GM19099 (cell line): ENCODE measurements around the gene DOC2B.

Source experiments
- POLR2A ChIP-seq: IDR thresholded peaks from 3 replicates; pipeline ENCODE4 v1.6.1; 2011; ENCODE audit warnings: low read depth; ENCODE audit not compliant: insufficient read length; ENCODE audit errors: extremely low read depth

DOC2B gene

DNA sequence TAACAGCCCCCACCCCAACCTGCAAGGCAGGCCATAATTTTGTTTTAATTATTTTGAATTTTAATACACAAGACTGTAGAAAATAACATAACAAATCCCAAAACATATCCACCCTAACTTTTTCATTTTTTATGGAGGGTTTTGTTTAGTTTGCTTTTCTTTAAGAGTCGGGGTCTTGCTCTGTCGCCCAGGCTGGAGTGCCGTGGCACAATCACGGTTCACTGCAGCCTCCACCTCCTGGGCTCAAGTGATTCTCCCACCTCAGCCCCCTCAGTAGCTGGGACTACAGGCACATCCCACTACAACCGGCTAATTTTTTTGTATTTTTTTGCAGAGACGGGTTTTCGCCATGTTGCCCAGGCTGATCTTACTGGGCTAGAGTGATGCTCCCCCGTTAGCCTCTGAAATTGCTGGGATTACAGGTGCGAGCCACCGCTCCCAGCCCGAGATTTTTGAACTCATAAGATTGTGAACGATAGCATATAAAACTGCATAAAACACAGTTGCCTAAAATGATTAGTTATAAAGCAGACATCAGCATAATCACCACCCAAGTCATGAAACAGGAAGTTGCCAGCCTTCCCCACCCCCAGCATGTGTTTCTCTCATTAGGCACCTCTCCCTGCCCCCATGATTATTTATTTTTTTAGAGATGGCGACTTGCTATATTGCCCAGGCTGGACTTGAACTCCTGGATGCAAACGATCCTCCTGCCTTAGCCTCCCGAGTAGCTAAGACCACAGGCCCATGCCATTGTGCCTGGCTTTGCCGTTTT, 13.6 kb upstream of the DOC2B start:
- TF ChIP-seq POLR2A: no peak

DNA sequence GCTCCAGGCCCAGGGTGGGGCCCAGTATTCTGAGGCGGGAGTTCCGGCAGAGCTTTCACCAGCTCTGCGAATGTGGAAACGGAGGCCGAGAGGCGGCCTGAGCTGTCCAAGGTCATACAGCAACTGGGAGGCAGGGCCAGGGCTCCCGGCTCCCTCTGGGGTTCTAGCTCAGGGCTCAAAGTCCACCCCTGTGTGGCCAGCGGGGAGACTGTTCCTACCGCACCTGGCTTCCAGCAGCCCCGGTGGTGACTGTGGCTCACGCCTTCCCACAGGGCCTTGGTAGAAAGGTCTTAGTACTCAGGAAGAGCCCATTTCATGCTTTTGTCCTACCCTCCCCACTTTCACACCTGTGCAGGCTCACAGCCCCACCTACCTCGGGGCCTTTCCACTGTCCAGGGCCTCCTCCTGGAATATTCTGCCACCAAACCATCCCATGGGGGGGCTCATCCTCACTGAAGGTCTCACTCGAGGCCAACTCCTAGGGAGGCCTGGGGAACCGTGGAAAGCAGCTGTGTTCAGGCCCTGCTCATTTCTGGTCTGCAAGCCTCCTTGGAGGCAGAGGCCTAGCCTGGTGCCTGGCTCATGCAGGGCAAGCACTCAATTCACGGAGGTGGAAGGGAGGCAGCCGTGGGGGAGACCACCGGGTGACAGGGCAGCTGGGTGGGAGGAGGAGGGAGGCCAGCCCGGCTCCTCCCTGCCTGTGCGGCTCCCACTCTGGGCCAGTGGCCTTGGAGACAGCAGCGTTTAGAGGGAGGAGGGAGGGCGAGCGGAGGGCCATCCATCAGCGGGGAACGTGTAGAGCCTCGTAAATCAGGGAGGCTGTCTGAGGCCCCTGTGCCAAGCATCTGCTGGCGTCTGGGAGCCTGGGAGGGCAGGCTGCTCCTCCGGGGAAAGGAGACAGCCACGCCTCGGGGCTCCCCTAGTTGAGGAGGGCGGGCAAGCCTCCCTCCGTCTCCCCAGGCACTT, 12.7 kb upstream of the DOC2B start:
- no peak for TF ChIP-seq POLR2A

DNA sequence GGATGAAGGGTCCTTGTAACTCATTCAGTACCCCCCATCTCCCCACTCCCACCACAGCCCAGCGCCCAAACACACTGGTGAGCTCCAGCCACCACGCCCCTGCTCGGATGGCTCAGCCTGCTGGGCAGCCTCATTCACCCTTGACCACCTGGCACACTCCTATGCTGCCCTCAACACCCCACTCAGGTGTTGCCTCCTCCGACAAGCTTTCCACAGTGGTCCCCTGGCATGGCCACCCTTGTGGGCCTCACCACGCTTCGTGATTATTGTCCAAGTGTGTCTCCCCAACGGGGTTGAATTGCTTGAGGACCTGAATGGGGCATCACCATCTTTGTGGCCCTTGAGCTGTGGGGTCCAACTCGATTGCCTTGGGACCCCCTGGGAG, 12.0 kb upstream of the DOC2B start:
- no peak for TF ChIP-seq POLR2A

DNA sequence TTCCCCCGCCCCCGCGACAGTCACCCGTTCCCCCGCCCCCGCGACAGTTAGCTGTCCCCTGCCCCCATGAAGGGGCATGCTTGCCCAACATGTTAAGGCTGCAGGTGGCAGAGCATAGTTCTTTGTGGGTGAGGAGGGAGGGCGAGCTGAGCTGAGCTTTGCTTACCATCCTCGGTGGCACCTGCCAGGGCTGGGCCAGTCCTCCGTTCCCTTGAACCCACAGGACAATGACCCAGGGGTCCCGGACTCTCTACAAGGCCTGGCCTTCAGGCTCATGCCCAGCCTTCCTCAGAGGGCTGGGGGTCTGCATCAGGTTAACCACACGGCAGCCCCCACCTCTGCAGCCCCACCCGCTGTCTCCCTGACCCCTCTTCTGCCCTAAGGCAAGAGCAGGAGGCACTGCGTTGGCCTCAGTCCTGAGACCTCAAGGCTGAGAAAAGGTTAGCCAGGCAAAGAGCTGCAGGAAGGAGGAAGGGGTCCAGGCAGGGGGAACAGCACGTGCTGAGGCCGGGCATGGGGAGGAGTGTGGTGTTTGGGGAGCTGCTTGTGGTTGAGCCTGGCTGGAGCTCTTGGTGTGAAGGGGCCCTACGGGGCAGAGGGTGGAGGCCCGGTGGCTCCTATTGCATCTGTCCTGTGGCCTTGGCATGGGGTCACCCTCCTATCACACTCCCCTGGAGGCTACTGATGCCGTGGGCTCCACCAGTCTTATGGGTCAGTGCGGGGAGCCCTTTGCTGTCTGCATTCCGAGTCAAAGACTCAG, 11.4 kb upstream of the DOC2B start:
- no peak for TF ChIP-seq POLR2A

DNA sequence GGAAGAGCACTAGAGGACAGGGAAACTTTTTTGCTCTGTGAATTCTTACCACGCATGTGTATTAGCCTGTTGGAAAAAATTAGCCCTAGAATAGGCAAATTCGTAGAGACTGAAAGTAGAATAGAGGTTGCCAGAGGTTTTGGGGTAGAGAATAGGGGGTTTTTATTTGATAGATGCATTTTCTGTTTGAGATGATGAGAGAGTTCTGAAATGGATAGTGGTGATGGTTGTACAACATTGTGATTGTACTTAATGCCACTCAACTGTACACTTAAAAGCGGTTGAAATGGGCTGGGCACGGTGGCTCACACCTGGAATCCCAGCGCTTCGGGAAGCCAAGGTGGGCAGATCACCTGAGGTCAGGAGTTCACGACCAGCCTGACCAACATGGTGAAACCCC, 8.0 kb upstream of the DOC2B start:
- no peak for TF ChIP-seq POLR2A

DNA sequence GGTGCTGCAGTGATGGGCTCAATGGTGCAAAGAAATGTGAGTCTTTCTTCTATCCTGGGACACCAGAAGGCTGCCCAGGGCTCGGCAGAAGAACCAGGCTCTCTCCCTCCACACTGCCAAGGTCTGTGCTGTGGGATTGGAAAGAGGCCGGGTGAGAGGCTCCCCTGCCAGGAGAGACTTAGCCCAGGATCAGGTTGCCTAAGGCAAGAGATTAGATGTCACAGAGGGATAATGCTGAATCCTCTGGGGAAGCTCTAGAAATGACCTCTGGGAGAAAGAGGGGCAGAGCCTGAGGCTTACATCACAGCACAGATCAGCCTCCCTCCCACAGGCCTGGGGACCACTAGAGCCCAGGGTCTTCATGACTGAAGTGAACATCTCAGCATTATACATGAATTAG, 5.7 kb upstream of the DOC2B start:
- no peak for TF ChIP-seq POLR2A

DNA sequence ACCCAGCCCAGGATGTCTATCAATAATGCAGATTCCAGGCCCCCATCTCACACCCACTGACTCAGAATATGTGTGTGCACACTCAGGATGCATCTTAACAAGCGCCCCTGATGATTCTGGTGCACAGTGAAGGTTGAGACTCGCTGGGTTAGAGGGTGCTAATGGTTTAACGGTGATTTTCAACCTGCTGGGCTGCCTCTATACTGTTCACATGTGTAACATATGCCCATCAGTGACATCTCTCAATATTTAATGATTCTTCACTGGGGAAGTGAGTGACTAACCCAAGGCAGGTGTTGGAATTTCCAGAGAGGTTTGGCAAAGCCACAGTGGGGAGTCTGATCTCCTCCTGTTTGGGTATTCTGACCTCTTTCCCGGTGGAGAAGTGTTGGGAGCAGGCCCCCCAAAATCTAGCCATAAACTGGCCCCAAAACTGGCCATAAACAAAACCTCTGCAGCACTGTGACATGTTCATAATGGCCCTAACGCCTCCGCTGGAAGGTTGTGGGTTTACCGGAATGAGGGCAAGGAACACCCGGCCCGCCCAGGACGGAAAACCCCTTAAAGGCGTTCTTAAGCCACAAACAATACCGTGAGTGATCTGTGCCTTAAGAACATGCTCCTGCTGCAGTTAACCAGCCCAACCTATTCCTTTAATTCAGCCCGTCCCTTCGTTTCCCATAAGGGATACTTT, 4.1 kb upstream of the DOC2B start:
- TF ChIP-seq POLR2A: no peak

DNA sequence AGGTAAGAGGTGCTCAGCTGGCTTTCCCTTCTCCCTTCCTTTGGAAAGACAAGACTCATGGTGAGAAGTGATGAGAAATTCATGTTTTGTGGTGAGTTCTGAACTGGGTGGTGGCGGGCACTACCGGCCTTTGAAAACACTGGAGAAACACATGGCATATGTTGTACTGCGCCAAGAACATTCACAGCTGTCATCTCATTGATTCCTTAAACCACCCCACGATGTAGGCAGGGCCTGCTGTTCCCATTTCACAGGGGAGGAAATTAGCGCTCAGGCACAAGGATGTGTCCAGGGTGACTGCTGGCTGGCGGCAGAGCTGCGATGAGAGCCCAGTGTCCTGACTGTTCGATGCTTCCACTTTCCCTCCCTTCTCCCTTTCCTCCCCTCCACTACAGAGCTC, 1.6 kb upstream of the DOC2B start:
- no peak for TF ChIP-seq POLR2A

DNA sequence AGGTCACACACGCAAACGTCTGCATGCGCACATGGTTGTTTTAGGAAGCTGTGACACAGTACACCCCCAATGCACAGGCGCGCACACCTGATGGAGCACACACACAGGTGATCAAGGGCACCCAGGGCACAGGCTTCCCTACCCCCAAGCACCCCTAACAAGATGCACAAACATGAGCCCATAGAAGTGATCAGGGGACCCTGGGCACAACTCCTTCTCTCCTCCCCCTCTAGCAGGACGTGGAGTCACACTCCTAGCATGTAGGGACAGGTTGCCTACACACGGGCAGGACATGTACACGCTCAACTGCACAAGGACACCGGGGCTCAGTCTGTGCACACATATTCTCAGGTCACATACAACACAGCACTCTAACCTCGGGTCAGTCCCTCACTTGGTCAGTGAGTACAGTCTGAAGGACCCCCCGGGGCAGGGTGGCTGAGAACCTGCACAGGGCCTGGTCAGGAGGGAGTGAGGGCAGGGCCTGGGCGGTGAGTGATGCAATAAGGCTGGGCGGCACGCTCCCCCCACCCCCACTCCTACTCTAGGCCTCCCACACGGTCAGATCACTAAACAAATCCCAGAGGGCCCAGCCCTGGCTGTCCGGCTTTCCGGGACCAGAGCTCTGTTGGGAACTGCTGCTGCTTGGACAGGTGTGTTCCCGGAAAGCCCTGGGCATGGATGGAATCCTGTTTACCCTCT, 751 bp upstream of the DOC2B start:
- no peak for TF ChIP-seq POLR2A

DNA sequence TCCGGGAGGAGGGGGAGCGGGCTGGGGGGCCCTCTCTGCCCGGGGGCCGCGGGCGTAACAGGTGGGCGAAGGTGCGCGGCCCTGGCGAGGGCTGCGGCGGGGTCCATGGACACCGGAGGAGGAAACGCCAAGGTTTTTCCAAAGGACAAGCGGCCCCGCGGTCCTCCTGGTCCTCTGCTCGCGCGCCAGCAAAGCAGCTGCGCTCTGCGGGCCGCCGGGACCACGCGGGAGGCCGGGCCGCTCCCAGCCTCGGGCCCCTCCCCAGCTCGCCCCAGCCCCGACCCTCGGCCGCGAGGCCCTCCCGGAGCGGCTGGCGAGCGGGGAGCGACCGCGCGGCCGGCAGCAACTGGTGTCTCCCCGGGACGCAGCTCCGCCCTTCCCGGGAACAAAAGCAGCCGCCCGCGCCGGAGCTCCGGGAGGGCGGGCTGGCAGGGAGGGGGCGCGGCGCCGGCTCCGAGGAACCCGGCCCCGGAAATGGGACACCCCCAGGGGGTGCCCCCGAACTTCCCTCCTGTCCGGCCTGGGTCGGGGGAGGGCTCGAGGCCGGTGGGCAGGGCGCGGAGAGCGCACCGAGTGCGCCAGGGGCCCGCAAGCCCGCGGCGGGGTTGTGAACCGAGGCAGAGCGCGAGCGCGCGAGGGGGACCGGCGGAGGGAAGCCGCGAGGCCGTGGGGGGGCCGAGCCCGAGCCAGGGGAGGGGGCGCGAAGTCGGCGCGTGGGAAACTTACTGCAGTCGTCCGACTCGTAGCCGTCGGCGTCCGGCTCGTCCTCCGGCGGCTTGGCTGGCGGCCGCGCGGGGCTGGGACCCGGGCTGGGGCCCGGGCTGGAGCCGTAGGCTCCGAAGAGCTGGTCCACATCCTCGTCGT, 837 bp downstream of the DOC2B start:
- TF ChIP-seq POLR2A: no peak

DNA sequence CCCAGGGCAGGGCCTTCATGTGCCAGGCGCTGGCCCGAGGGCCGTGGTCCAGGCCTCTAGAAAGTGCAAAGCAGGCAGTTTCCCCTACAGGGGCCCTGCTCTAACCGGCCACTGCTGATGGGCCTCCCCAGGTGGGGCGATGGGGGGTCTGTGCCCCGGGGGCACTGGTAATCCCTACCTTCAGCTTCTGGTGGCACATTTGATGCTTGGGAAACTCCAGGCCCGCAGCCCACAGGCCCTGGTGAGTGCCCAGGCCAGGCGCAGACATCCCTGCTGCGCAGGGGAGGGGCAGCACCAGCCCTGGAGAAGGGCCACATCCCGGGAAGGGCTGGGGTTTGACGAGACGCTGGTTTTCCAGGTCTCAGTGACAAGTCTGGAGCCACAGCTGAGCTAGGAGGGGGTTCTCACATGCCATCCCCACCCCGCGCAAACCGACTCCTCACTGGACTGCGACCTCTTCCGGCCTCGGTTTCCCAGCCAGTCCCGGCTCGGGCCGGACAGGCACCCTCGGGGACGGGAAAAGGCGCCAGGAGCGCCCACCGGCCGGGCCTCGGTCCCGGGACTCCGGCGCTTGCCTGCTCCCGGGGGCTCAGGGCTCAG, 1.6 kb downstream of the DOC2B start:
- no peak for TF ChIP-seq POLR2A

DNA sequence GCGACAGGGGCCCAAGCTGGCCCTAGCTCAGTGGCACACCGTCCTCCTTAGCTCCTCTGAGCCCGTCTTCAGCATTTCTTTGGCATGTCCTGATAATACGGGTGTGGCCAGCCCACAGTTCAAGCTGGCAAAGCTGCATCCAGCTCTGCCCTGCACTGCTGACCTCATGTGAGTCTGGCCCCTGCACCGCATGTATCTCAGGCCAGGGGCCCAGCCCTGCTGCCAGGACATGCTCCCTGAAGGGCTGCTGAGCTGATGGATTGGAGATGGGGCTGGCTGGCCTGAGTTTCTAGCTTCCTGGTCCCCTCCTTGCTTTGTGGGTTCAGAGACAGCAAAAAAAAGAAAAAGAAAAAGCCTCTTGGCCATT, 2.4 kb downstream of the DOC2B start:
- no peak for TF ChIP-seq POLR2A
